Hepatocyte (in vitro differentiated cells): ENCODE measurements around the gene C5orf58. TPM values are rescaled to one million over a fixed set of nuclear protein-coding genes. Genes with fewer than 3 reads are reported as not detected.

Source experiments
- DNase-seq: peaks from one replicate; pipeline ENCODE4 v3.0.0-alpha.2; 2016; ENCODE audit warnings: low spot score
- H2AFZ ChIP-seq: fragments of 200-600 bp; sonication (generic); 2 replicates; pipeline ENCODE4 v1.6.0; 2016; ENCODE audit warnings: antibody characterized with exemption, mild to moderate bottlenecking
- H3K27ac ChIP-seq: fragments of 200-600 bp; sonication (generic); 2 replicates; pipeline ENCODE4 v1.5.1; 2016; ENCODE audit warnings: mild to moderate bottlenecking
- H3K27me3 ChIP-seq: fragments of 200-600 bp; sonication (generic); 2 replicates; pipeline ENCODE4 v1.6.1; 2016
- H3K36me3 ChIP-seq: fragments of 200-600 bp; sonication (generic); replicated peaks from 2 replicates; pipeline ENCODE4 v1.5.1; 2016; ENCODE audit warnings: low read depth; ENCODE audit not compliant: insufficient read depth
- H3K4me1 ChIP-seq: fragments of 200-600 bp; sonication (generic); 2 replicates; pipeline ENCODE4 v1.5.1; 2016; ENCODE audit warnings: mild to moderate bottlenecking, moderate library complexity; ENCODE audit not compliant: insufficient read depth
- H3K4me2 ChIP-seq: fragments of 200-600 bp; sonication (generic); 2 replicates; pipeline ENCODE4 v1.6.0; 2016
- H3K4me3 ChIP-seq: fragments of 200-600 bp; sonication (generic); 2 replicates; pipeline ENCODE4 v1.5.1; 2016; ENCODE audit warnings: mild to moderate bottlenecking
- H3K79me2 ChIP-seq: fragments of 200-600 bp; sonication (generic); 2 replicates; pipeline ENCODE4 v1.6.0; 2017; ENCODE audit warnings: mild to moderate bottlenecking
- H3K9me2 ChIP-seq: fragments of 200-600 bp; sonication (generic); replicated peaks from 2 replicates; pipeline ENCODE4 v1.6.0; 2017; ENCODE audit warnings: mild to moderate bottlenecking; ENCODE audit not compliant: insufficient read depth
- H3K9me3 ChIP-seq: fragments of 200-600 bp; sonication (generic); 2 replicates; pipeline ENCODE4 v1.5.1; 2016; ENCODE audit warnings: low read depth, mild to moderate bottlenecking
- H4K20me1 ChIP-seq: fragments of 200-600 bp; sonication (generic); 2 replicates; pipeline ENCODE4 v1.6.0; 2016; ENCODE audit warnings: mild to moderate bottlenecking; ENCODE audit not compliant: insufficient read depth, poor library complexity, severe bottlenecking
- CTCF ChIP-seq: fragments of 200-600 bp; sonication (generic); IDR thresholded peaks from 2 replicates; pipeline ENCODE4 v1.5.1; 2016; ENCODE audit warnings: antibody characterized with exemption, mild to moderate bottlenecking; ENCODE audit not compliant: poor library complexity
- EZH2 ChIP-seq: fragments of 200-600 bp; sonication (generic); IDR thresholded peaks from 2 replicates; pipeline ENCODE4 v1.6.1; 2016; ENCODE audit warnings: antibody characterized with exemption, mild to moderate bottlenecking, borderline replicate concordance
- EZH2phosphoT487 ChIP-seq: fragments of 200-600 bp; sonication (generic); IDR thresholded peaks from one replicate; pipeline ENCODE4 v1.6.1; 2018; ENCODE audit warnings: antibody characterized with exemption, mild to moderate bottlenecking, low read depth, moderate library complexity; ENCODE audit not compliant: unreplicated experiment, severe bottlenecking
- WGBS: methylation state at CpG from one replicate; pipeline ENCODE4 v1.1.6; 2016; ENCODE audit warnings: low lambda C conversion rate; ENCODE audit errors: missing lambda C conversion rate; 5-methylcytosine and 5-hydroxymethylcytosine counted together
- polyA plus RNA-seq: library from polyadenylated mRNA; unstranded; fragments of >200 nt; fragmentation: Nextera tagmentation; extraction: Ambion mirVana; gene quantifications from 2 replicates; pipeline ENCODE4 v1.2.1, GENCODE V29; 2016
- total RNA-seq: library from RNA; depleted of rRNA; stranded (reverse); fragments of >200 nt; gene quantifications from 2 replicates; pipeline ENCODE4 v1.2.3, GENCODE V29; 2014

The C5orf58 gene
- total and polyA plus RNA-seq, 2 experiments from 2014 or later: 0.58 TPM; not detected in 1

DNA sequence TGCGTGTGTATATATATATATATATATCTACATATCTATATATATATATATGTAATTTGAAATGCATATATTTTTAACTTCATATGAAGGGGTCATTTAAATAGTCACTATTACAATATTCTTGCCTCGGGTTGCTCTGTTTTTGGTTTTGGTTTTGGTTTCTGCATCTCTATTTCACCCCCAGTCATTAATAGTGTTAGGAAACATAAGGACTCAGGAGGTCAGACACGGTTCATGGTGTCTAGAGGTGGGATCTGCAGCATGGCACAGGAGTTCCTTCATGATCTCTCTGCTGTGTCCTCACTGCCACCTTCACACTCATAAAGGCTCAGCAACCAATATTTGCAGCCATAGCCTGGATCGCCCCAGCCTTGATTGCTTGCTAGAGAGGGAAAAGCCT lies 16.6 kb downstream of the C5orf58 start:
- WGBS: 90% methylated on average over 4 of the region's 4 CpGs
- no peak overlapping the region for H3K4me2 ChIP-seq
- H3K9me2 ChIP-seq: no peaks in the 10 kb centered on the region
- TF ChIP-seq EZH2phosphoT487 (no peak), EZH2 (no peak), CTCF (no peak)
- H3K9me3 ChIP-seq: no peaks in the 10 kb centered on the region
- DNase-seq: no peak
- H3K36me3 ChIP-seq: no peaks in the 10 kb centered on the region
- no peaks in the 10 kb centered on the region for H4K20me1 ChIP-seq
- H3K4me1 ChIP-seq: no peaks in the 10 kb centered on the region
- no peak overlapping the region for H2AFZ ChIP-seq
- no peaks in the 10 kb centered on the region for H3K79me2 ChIP-seq
- H3K4me3 ChIP-seq: no peak overlapping the region
- H3K27me3 ChIP-seq: peaks cover 39% of the 10 kb centered on the region
- H3K27ac ChIP-seq: no peak overlapping the region

- Histone ChIP-seq H3K9me3 (no peaks in the 10 kb centered on the region), H3K4me3 (no peak overlapping the region), H4K20me1 (no peaks in the 10 kb centered on the region), H3K9me2 (no peaks in the 10 kb centered on the region), H3K27ac (no peak overlapping the region), H3K79me2 (no peaks in the 10 kb centered on the region), H3K4me2 (no peak overlapping the region), H3K27me3 (peaks cover 44% of the 10 kb centered on the region), H3K36me3 (no peaks in the 10 kb centered on the region), H3K4me1 (no peaks in the 10 kb centered on the region), H2AFZ (no peak overlapping the region)
- TF ChIP-seq EZH2phosphoT487 (no peak), CTCF (no peak), EZH2 (no peak)
- 43% methylated on average over 3 of the region's 3 CpGs for WGBS
- no peak for DNase-seq
Observed at GRCh38 chr5:170250810-170251317, 18.1 kb downstream of the C5orf58 start.

- H2AFZ ChIP-seq: no peak overlapping the region
- WGBS: 58% methylated on average over 2 of the region's 2 CpGs
- H3K4me2 ChIP-seq: no peak overlapping the region
- no peaks in the 10 kb centered on the region for H4K20me1 ChIP-seq
- H3K79me2 ChIP-seq: no peaks in the 10 kb centered on the region
- TF ChIP-seq EZH2: no peak
- TF ChIP-seq EZH2phosphoT487: no peak
- TF ChIP-seq CTCF: no peak
- H3K9me3 ChIP-seq: no peaks in the 10 kb centered on the region
- DNase-seq: no peak
- no peak overlapping the region for H3K4me3 ChIP-seq
- H3K9me2 ChIP-seq: no peaks in the 10 kb centered on the region
- H3K27me3 ChIP-seq: peaks cover 44% of the 10 kb centered on the region
- no peak overlapping the region for H3K27ac ChIP-seq
- H3K36me3 ChIP-seq: no peaks in the 10 kb centered on the region
- peaks cover under 1% of the 10 kb centered on the region for H3K4me1 ChIP-seq
Observed at GRCh38 chr5:170251462-170251861, 18.7 kb downstream of the C5orf58 start.

DNA sequence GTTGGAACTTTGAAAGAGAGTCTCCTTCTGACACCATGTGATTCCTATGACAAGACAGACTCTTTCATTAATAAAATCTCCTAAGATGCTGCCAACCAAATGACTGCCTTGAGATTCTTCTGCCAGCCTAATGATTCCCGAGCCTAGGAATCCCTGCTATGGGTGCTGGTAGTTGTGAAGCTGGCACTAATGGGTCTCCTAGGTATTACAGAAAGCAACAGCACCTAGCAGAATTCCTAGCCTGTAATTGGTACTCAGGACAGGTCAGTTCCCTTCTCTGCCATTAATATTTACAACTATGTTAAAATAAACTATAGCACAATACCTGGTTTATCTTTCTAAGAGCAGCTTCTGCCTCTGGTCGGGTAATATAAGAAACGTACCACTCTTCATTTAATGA lies 19.3 kb downstream of the C5orf58 start:
- Histone ChIP-seq H2AFZ (no peak overlapping the region), H3K27ac (no peak overlapping the region), H4K20me1 (no peaks in the 10 kb centered on the region), H3K4me1 (peaks cover 5% of the 10 kb centered on the region), H3K36me3 (no peaks in the 10 kb centered on the region), H3K79me2 (no peaks in the 10 kb centered on the region), H3K9me3 (no peaks in the 10 kb centered on the region), H3K4me3 (no peak overlapping the region), H3K4me2 (peak overlapping the region; percentile 38), H3K9me2 (no peaks in the 10 kb centered on the region), H3K27me3 (peaks cover 44% of the 10 kb centered on the region)
- TF ChIP-seq CTCF (no peak), EZH2phosphoT487 (no peak)
- WGBS: 45% methylated on average over 3 of the region's 3 CpGs
- no peak for DNase-seq
